Parathyroid adenoma (tissue), 2 donors: ENCODE results near the gene TBC1D22A.
"Not testable (repeated sequence)": the region's sequence is repeated elsewhere in the genome, so short reads cannot be mapped to it uniquely, and the experiment has no call there.

Experiments used
- H2AFZ ChIP-seq: fragments of 300-600 bp; sonication (generic); one replicate; pipeline ENCODE4 v1.7.0; 2017; ENCODE audit warnings: antibody characterized with exemption, mild to moderate bottlenecking
- H3K27ac ChIP-seq: fragments of 300-600 bp; sonication (generic); one replicate; pipeline ENCODE4 v1.7.0; 2017
- H3K27me3 ChIP-seq: fragments of 300-600 bp; sonication (generic); one replicate; pipeline ENCODE4 v1.7.0; 2017; ENCODE audit warnings: low read length; ENCODE audit not compliant: control insufficient read depth, insufficient read depth
- H3K36me3 ChIP-seq: fragments of 300-600 bp; sonication (generic); one replicate; pipeline ENCODE4 v1.7.0; 2017; ENCODE audit warnings: low read length; ENCODE audit not compliant: control insufficient read depth, insufficient read depth
- H3K4me1 ChIP-seq: fragments of 300-600 bp; sonication (generic); one replicate; pipeline ENCODE4 v1.7.0; 2017; ENCODE audit warnings: control low read depth
- H3K4me2 ChIP-seq: fragments of 300-600 bp; sonication (generic); one replicate; pipeline ENCODE4 v1.7.0; 2017; ENCODE audit warnings: low read length
- H3K4me3 ChIP-seq: fragments of 300-600 bp; sonication (generic); one replicate; pipeline ENCODE4 v1.7.0; 2017; ENCODE audit warnings: low read depth, low read length
- H3K79me2 ChIP-seq: fragments of 300-600 bp; sonication (generic); one replicate; pipeline ENCODE4 v1.7.0; 2017; ENCODE audit warnings: control low read depth
- H3K9ac ChIP-seq: fragments of 300-600 bp; sonication (generic); one replicate; pipeline ENCODE4 v1.7.0; 2017; ENCODE audit warnings: mild to moderate bottlenecking
- H3K9me3 ChIP-seq: fragments of 300-600 bp; sonication (generic); one replicate; pipeline ENCODE4 v1.7.0; 2017; ENCODE audit warnings: low read length; ENCODE audit not compliant: control insufficient read depth
- TF ChIP-seq, protein P1 (sequence below): fragments of 300-600 bp; sonication (generic); IDR thresholded peaks from one replicate; pipeline ENCODE4 v1.7.0; 2017; ENCODE audit warnings: antibody characterized with exemption, mild to moderate bottlenecking
- donor health status: primary hyperparathyroidism.

Gene TBC1D22A

DNA sequence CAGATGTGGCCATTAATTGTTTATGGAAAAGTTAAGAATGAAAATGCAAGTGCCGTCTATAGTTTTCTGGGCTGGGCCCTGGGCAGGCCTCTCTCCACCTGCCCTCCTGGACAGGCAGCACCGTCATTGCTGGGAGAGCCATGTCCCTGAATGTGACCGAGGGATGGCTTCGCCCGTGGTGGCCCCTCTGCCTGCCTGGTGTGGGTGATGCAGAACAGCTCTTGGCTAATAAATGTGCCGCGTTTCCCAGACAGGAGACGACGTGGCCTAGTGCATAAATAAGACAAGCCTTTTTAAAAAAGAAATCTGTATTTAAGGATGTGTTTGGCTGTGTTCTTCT is 407.3 kb downstream of the TBC1D22A start:
- Histone ChIP-seq H3K4me1 (no peaks in the 10 kb centered on the region), H3K9me3 (no peaks in the 10 kb centered on the region), H2AFZ (no peak overlapping the region), H3K27me3 (no peaks in the 10 kb centered on the region), H3K79me2 (no peaks in the 10 kb centered on the region), H3K4me2 (no peak overlapping the region), H3K36me3 (no peaks in the 10 kb centered on the region), H3K4me3 (no peak overlapping the region), H3K9ac (no peak overlapping the region), H3K27ac (no peak overlapping the region)
- TF ChIP-seq, protein P1, sequence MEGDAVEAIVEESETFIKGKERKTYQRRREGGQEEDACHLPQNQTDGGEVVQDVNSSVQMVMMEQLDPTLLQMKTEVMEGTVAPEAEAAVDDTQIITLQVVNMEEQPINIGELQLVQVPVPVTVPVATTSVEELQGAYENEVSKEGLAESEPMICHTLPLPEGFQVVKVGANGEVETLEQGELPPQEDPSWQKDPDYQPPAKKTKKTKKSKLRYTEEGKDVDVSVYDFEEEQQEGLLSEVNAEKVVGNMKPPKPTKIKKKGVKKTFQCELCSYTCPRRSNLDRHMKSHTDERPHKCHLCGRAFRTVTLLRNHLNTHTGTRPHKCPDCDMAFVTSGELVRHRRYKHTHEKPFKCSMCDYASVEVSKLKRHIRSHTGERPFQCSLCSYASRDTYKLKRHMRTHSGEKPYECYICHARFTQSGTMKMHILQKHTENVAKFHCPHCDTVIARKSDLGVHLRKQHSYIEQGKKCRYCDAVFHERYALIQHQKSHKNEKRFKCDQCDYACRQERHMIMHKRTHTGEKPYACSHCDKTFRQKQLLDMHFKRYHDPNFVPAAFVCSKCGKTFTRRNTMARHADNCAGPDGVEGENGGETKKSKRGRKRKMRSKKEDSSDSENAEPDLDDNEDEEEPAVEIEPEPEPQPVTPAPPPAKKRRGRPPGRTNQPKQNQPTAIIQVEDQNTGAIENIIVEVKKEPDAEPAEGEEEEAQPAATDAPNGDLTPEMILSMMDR: no peak

DNA sequence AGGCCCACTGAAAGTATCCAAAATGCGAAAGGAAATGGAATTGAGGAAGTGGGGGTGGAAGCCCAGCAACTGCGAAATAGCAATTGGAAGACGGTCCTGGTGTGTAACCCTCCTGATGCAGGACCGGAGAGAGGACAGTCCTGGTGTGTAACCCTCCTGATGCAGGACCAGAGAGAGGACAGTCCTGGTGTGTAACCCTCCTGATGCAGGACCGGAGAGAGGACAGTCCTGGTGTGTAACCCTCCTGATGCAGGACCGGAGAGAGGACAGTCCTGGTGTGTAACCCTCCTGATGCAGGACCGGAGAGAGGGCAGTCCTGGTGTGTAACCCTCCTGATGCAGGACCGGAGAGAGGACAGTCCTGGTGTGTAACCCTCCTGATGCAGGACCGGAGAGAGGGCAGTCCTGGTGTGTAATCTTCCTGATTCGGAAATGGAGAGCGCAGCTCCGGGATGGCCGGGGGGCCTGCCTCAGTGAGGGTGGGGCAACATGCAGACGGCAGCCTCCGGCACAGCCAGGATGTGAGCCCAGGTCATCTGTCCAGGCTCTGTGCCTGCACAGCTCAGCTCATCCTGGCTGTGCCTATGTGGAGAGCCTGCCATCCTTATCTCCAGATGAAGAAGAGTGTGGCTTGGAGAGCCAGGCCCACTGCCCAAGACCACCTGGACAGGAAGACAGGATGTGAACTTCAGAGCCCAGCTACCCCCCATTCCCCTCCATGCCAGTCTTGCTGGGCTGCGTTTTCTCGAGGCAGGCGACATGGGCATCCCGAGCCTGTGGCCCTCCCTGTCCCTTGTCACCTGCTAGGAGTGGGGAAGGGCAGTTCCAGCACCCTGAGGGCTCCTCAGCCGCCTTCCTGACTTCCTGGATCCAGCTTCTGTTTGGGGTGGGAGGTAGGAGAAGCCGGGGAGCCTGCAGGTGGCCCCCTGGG is 408.3 kb downstream of the TBC1D22A start:
- not testable (repeated sequence) for H3K79me2 ChIP-seq, H3K9me3 ChIP-seq, H3K27me3 ChIP-seq, H3K9ac ChIP-seq, H3K4me3 ChIP-seq, H3K36me3 ChIP-seq, H3K27ac ChIP-seq, H3K4me1 ChIP-seq, H2AFZ ChIP-seq, H3K4me2 ChIP-seq

DNA sequence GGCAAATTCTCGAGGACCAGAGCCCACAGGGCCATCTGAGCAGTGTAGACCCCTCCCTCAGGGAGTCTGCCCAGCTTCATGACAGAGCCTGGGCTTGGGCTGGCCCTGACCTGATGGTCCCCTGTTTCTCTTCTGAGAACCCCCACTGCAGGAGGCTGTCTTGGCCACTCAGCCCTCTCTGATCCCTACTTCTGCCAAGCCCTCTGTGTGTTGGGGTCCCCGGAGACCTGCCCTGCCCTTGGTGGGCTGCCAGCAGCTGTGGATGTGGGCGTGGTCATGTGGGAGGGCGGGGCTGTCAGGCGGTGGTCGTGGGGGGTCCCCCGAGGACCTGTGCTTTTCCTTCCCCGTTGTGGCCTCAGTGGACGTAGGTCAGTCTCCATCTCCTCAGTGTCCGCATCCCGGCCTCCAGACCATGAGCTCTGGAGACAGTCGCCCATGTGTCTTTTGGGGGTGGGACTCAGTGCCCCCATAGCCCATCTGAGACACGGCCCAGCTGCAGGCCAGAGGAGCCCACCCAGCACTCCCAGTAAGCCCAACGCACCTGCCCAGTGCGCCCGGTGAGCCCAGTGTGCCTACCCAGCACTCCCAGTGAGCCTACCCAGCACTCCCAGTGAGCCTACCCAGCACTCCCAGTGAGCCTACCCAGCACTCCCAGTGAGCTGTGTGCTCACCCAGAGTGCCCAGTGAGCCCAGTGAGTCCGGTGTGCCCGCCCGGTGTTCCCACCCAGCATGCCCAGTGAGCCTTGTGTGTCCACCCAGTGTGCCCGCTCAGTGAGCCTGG is 409.2 kb downstream of the TBC1D22A start:
- Histone ChIP-seq H3K36me3 (no peaks in the 10 kb centered on the region), H2AFZ (no peak overlapping the region), H3K9ac (no peak overlapping the region), H3K27ac (no peak overlapping the region), H3K79me2 (no peaks in the 10 kb centered on the region), H3K4me3 (no peak overlapping the region), H3K4me1 (no peaks in the 10 kb centered on the region), H3K4me2 (no peak overlapping the region), H3K9me3 (no peaks in the 10 kb centered on the region), H3K27me3 (no peaks in the 10 kb centered on the region)
- TF ChIP-seq, protein P1: no peak

DNA sequence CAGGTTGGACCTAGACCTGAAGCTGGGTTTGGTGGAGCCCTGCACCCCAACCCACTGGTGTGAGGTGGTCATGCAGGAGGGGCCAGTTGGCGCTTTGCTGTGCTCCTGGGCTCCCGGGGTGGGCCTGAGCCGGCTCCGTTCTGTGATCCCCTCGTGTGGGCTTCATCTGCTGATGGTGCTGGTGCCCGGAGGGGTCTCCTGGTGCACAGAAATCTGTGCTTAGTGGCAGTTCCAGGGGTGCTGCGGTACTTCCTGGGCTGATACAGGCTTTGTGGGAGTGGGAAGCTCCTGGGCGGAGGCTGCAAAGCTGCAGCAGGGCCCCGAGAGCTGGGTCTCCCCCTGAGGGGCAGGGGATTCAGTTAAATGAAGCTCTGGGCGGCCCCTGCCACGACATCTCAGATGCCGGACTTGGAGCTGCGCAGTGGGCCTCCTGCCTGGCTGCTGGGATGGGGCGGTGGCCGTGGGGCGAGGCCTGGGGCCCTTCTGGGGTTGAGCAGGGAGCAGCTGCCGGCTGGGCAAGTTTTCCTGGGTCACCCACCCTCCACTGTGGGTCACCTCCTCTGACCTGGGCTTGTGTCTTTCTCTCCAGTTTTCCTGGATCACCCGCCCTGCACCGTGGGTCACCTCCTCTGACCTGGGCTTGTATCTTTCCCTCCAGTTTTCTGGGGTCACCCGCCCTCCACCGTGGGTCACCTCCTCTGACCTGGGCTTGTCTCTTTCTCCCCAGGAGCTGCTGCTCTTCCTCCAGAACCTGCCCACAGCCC is 410.5 kb downstream of the TBC1D22A start:
- Histone ChIP-seq H3K4me2 (no peak overlapping the region), H3K27ac (no peak overlapping the region), H3K27me3 (no peaks in the 10 kb centered on the region), H3K4me1 (no peaks in the 10 kb centered on the region), H3K9me3 (no peaks in the 10 kb centered on the region), H3K4me3 (no peak overlapping the region), H2AFZ (no peak overlapping the region), H3K9ac (no peak overlapping the region), H3K36me3 (no peaks in the 10 kb centered on the region), H3K79me2 (no peaks in the 10 kb centered on the region)
- TF ChIP-seq, protein P1: no peak

DNA sequence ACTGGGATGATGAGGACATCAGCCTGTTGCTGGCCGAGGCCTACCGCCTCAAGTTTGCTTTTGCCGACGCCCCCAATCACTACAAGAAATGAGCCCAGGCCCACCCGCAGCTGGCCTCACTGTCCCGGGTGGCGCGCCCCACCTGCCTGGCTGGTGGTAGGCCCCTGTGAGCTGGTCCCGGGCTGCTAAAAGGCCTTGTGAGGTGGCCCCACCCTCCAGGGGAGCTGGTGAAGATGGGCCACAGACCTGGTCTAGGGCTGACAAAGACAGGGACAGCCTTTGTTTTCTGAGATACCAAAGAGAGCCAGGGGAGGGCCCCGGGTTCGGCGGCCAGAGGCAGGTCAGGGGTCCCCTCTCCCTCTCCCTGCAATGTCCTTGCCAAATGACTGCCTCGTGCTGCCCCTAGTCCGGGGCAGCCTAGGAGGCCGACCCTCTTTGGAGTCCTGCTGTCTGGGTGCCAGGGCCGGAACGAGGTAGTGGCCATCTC is 411.1 kb downstream of the TBC1D22A start:
- Histone ChIP-seq H3K9me3 (no peaks in the 10 kb centered on the region), H3K9ac (no peak overlapping the region), H2AFZ (no peak overlapping the region), H3K4me1 (no peaks in the 10 kb centered on the region), H3K4me2 (no peak overlapping the region), H3K27ac (no peak overlapping the region), H3K27me3 (no peaks in the 10 kb centered on the region), H3K36me3 (no peaks in the 10 kb centered on the region), H3K79me2 (no peaks in the 10 kb centered on the region), H3K4me3 (no peak overlapping the region)
- TF ChIP-seq, protein P1: no peak
